ENCODE data around the gene C12orf42.
A peak's percentile ranks its signal among the peaks of the same experiment; 100 is the strongest.

The C12orf42 gene

GRCh38 chr12:103331643-103332042, 164.1 kb downstream of the C12orf42 start:
- no peak for DNase-seq

- DNase-seq = no peak
These were observed 165.1 kb downstream of the C12orf42 start for GRCh38 chr12:103330672-103331071.

GRCh38 chr12:103327676-103328075, 168.1 kb downstream of the C12orf42 start:
- DNase-seq = no peak

DNA sequence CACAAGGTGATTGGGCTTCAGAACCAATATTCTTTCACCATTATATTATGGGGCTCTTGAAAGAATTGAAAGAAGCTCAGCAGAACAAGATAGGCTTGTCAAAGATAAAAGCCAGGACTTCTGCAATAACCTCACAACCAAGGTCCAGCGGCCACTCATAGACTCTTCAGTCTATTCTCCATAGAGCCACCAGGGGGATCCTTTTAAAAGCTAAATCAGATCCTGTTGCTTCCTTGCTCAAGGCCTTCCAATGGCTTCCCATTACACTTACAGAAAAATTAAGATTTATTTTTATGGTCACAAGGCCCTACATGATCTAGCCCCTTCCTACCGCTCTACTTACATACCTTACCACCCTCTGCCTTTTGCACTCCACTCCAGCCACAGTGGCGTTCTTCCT, 169.6 kb downstream of the C12orf42 start:
- DNase-seq = no peak

DNA sequence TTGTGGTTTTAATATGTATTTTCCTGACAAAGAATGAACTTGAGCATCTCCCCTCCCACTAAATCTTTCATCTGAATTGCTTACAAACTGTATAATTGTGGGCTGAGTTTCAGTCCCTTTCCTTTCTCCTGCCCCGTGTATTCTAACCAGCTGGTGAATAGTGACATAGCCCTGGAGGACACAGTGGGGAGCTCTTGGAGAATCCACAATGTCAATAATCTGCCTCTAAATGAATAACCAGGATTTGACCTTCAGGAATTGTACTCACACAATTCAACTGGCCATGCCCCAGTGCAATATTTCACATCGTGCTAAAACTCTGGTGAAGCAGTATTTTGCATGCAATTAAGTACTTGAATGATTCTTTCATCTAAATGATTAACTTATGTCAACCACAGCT, 177.2 kb downstream of the C12orf42 start:
- DNase-seq = peak; percentile 11

DNA sequence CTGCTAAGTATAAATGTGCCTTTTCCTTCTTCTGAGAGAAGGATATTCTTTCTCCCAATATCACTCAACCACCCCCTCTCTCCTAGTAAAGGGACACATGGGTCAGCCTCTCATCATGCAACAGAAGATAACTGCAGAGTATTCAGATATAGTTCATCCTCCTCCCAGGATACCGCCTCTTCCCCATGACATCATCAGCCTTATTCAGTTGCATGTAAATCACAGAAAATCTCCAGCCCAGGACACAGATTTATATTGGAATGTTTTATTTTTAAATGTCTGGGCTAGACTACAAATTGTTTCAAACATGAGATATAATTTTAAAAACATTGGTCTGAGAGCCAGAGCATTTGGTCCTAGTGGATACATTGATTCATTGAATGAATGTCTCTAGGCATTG, 178.5 kb downstream of the C12orf42 start:
- no peak for DNase-seq

GRCh38 chr12:103314786-103315185, 181.0 kb downstream of the C12orf42 start:
- no peak for DNase-seq

DNA sequence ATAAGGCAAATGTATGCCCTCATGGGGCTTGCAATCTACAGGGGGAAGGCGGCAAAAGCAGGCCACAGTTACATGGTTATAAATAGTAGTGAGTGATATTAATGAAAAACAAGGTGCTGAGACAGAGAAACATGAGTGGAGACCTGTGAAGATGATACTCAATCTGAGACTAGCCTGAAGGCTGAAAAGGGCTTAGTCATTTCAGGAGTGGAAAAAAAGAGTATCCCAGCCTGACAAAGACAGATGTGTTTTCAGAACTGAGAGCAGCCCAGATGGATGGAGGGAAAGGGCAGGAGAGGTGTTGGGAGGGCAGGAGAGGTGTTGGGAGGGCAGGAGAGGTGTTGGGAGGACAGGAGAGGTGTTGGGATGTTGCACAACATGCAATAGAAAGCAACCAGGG, 181.9 kb downstream of the C12orf42 start:
- DNase-seq = no peak

DNA sequence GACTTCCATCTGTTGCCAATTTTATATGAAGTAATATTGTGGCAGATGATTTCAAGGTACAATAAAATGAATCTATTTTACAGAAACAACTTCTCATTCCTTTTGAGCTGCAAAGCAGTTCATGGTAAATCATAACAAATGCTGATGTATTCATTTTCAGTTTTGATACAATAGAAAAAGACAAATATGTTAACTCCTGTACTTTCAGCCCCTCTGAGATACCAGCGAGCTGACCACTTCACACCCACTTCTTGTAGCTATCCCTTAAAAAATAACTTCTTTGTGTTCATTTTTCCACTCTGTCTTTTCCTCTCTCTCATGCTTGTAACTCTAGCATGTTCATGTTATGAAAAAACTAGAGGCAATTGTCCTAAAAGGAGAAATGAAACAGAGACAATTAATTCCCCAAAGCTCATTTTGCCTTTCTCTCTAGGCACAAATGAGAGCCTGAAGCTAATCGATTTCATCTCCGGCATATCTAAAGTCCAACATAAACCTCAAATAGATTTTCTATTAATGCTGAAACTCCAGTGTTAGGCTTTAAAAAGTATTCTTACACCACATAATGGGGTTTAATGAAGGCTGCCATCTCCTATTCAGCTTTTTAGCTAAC, 182.9 kb downstream of the C12orf42 start:
- DNase-seq = no peak

DNA sequence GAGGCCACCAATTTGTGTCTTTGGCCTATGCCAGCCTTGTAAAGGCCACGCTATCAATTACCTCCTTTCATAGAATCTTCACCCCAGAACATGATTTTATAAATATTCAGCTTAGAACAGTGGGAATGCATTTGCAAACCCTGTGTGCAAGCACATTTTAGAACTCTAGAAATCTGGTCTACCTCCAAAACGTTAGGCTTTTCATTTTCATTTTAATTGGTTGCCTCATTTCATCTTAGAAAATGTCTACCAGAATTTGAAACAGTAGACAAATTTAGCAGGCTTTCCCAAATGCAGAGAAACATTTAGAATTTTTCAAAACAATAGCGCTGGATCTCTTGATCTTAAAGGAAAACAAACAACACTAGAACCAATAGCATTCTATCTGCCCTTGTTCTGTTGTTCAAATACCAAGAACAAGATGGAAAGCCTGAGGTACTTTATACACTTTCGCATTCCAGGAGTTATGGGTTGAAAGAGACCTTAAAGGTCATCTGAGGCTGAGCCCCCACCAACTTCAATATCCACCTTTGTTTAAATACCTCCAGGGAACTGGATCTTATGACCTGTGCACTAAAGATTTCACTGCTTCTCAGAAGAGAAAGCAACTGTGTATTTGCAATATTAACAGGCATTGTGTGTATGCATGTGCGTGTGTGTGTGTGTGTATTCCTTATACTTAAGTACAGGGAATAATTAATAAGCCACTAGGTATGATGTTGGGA, 185.1 kb downstream of the C12orf42 start:
- no peak for DNase-seq

GRCh38 chr12:103308396-103308795, 187.4 kb downstream of the C12orf42 start:
- DNase-seq = no peak

DNA sequence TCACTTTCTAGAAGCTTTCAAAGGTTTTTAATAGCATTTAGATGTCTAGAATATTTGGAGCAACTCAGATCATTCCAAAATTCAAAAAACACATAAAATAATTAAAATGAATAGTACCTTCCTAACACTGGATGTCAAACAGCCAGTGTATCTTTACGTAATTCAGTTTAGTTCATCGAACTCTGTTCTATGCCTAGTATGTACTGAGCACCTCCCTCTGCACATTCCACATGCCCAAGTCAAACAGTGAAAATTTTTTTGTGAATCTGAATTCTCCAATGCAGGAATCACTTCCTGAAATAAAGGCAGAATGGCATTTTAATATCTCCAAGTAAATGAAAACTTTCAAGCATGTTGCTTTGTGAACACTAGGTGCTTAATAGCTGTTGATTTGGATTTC, 192.3 kb downstream of the C12orf42 start:
- DNase-seq = no peak

DNA sequence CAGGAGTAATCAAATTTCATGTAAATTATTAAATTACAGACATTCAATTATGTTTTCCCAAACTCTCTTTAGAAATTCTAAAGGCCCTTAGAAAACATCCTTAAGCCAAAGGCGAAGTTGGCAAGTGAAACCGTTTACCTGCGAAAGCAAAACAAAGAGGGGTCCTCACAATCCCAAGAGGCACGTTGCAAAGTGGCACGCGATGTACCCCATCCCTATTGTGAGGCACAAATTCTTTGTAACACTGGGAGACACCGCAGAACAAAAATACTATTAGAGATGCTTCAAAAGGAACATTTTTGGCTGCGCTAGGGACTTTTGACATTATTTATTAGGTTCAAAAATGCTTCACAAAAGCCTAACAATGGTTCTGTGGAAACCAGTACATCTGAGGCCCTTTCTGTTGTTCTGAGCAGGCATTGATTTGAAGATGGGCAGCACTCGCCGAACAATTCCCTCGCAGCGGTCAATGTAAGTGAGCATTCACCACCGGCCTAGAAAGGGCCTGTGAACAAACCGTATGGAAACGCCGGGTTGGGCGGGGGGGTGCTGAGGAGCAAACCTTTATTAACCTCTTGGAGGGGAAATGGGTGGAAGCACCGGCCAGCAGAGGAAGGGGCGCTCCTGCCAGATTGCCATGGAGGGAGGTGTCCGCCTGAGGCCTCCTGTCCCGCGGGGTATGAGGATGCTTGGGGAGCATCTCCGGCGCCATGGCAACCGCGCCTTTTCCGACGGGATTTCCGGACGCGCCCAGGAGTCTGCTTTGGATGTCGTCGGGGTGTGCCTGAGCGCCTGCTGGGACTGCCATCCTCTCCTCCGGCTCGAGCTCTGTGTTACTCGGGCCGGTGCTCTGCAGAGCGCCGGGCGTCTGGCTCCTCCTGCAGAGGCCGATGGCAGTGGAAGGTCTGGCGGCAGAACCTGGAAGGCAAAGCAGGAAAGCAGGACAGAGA, 193.9 kb downstream of the C12orf42 start:
- DNase-seq = no peak

DNA sequence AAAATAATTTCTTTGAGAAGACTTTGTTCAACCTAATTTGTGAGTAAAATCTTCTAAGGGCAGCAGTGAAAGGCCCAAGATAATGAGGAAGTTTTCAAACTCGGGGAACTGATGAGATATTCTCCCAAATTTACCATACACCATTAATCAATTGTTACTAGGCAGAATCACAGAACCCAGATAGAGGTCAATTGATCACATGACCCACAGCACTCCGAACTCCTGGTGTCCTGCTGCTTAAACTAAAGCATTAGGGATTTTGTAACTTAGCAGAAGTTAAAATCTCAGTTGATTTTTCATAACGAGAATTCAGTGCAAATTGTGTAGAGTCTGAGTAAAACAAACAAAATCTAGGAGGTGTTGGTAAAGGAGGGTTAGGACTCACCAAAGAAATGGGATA, 207.8 kb downstream of the C12orf42 start:
- DNase-seq = no peak

- DNase-seq = no peak
These were observed 213.6 kb downstream of the C12orf42 start for GRCh38 chr12:103282124-103282523.

GRCh38 chr12:103279444-103279843, 216.3 kb downstream of the C12orf42 start:
- DNase-seq = no peak

- DNase-seq = no peak
These were observed 217.4 kb downstream of the C12orf42 start for GRCh38 chr12:103278329-103278728.

DNA sequence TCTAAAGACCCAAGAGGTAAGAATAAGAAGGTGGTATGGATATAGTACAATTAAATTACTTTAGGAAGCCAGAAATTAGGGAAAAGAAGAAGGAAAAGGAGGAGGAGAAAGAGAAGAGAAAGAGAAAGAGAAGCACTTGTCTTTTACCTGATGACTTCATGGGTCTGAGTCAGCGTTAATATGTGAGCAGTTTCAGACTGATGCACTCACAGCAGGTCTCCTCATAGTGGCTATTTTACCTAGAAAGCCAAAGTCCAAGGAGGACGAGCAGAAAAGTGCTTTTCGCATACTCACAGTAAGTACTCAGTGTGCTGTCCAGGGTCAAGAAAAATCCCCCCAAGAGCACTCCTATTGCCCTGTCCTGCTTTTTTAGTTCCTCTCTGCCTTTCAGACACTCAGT, 222.1 kb downstream of the C12orf42 start:
- no peak for DNase-seq

GRCh38 chr12:103272949-103273348, 222.8 kb downstream of the C12orf42 start:
- DNase-seq = no peak

- DNase-seq = no peak
These were observed 225.8 kb downstream of the C12orf42 start for GRCh38 chr12:103269946-103270345.

- peak; percentile 83 for DNase-seq
These were observed 226.8 kb downstream of the C12orf42 start for GRCh38 chr12:103268831-103269514.

DNA sequence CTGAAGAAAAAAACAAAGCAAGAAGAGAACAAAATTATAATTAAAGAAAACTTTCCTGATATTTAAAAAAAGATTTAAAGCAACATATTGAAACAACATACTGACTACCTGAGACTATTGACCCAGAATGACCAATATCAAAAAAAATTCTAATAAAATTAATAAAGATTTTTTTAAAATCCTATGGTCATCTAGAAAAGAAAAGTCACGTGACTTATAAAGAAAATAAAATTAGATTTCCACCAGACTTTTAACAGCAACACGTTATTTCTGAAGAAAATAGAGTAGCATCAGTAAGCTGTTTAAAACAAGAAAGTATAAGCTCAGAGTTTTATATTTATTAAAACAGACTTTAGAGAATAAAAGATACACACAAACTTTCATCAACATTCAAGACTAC, 238.0 kb downstream of the C12orf42 start:
- DNase-seq = no peak
